HepG2 (cell line): ENCODE data around the gene GH2. TPM values are rescaled to one million over a fixed set of nuclear protein-coding genes. Genes with fewer than 3 reads are reported as not detected.
A peak's percentile ranks its signal among the peaks of the same experiment; 100 is the strongest.

Experiments used
- CAMTA2 ChIP-seq: sonication (generic); formaldehyde crosslinking; IDR thresholded peaks from 2 replicates; pipeline ENCODE4 v1.4.0; 2020; ENCODE audit warnings: mild to moderate bottlenecking, missing genetic modification reagents, borderline replicate concordance
- DR1 ChIP-seq: sonication (generic); formaldehyde crosslinking; IDR thresholded peaks from 2 replicates; pipeline ENCODE4 v1.8.0; 2021; ENCODE audit warnings: mild to moderate bottlenecking, missing genetic modification reagents, inconsistent platforms
- GTF2F1 ChIP-seq: fragments of 150-350 bp; IDR thresholded peaks from 2 replicates; pipeline ENCODE4 v1.6.1; 2014; ENCODE audit warnings: low read length
- GZF1 ChIP-seq: sonication (generic); formaldehyde crosslinking; IDR thresholded peaks from 2 replicates; pipeline ENCODE4 v1.5.1; 2020; ENCODE audit warnings: mild to moderate bottlenecking, missing genetic modification reagents
- HCFC1 ChIP-seq: fragments of 150-350 bp; IDR thresholded peaks from 2 replicates; pipeline ENCODE4 v1.6.1; 2014; ENCODE audit warnings: low read depth, low read length
- HNF4G ChIP-seq, 2 experiments: sonication (generic) in 1 of 2; formaldehyde crosslinking in 1 of 2; IDR thresholded peaks; 2 replicates each; pipeline versions ENCODE4 v1.4.0 to v1.6.1; 2011 to 2020; ENCODE audit warnings: borderline replicate concordance in 2 of 2, low read depth in 2 of 2, mild to moderate bottlenecking in 2 of 2, low read length in 1 of 2, missing genetic modification reagents in 1 of 2, moderate library complexity in 1 of 2
- ZBTB3 ChIP-seq: sonication (generic); formaldehyde crosslinking; IDR thresholded peaks from 2 replicates; pipeline ENCODE4 v1.4.0; 2020; ENCODE audit warnings: low read depth, mild to moderate bottlenecking, moderate library complexity, missing genetic modification reagents, borderline replicate concordance
- ZBTB8A ChIP-seq: sonication (generic); formaldehyde crosslinking; IDR thresholded peaks from 2 replicates; pipeline ENCODE4 v1.4.0; 2020; ENCODE audit warnings: mild to moderate bottlenecking, low read depth, missing genetic modification reagents, borderline replicate concordance
- ZFP36L2 ChIP-seq: sonication (generic); formaldehyde crosslinking; IDR thresholded peaks from 2 replicates; pipeline ENCODE4 v1.4.0; 2020; ENCODE audit warnings: missing genetic modification reagents
- ZMYM2 ChIP-seq: sonication (generic); formaldehyde crosslinking; IDR thresholded peaks from 2 replicates; pipeline ENCODE4 v1.8.0; 2022; ENCODE audit warnings: mild to moderate bottlenecking, missing genetic modification reagents
- ZMYM4 ChIP-seq: sonication (generic); formaldehyde crosslinking; IDR thresholded peaks from 2 replicates; pipeline ENCODE4 v1.8.1; 2023; ENCODE audit warnings: mild to moderate bottlenecking, missing genetic modification reagents
- ZNF3 ChIP-seq: IDR thresholded peaks from 2 replicates; pipeline ENCODE4 v1.7.0; 2017; ENCODE audit warnings: inconsistent platforms
- ZNF431 ChIP-seq: sonication (generic); formaldehyde crosslinking; IDR thresholded peaks from 2 replicates; pipeline ENCODE4 v1.9.0; 2022; ENCODE audit warnings: missing genetic modification reagents, low read depth, mild to moderate bottlenecking, borderline replicate concordance
- ZNF441 ChIP-seq: sonication (generic); formaldehyde crosslinking; IDR thresholded peaks from 2 replicates; pipeline ENCODE4 v1.7.0; 2021; ENCODE audit warnings: missing genetic modification reagents, borderline replicate concordance
- ZNF543 ChIP-seq: sonication (generic); formaldehyde crosslinking; IDR thresholded peaks from 2 replicates; pipeline ENCODE4 v1.4.0; 2020; ENCODE audit warnings: mild to moderate bottlenecking, missing genetic modification reagents
- ZNF605 ChIP-seq: sonication (generic); formaldehyde crosslinking; IDR thresholded peaks from 2 replicates; pipeline ENCODE4 v1.8.0; 2022; ENCODE audit warnings: mild to moderate bottlenecking, missing genetic modification reagents
- polyA plus RNA-seq, 8 experiments: library from polyadenylated mRNA; depleted of rRNA in 3 of 8; stranded (reverse) in 7 of 8; unstranded in 1 of 8; fragments of >200 nt; fragmentation: Illumina TruSeq in 4 of 8; extraction: Trizol in 4 of 8; gene quantifications; 2 replicates each; pipeline versions ENCODE4 v1.2.1 to v1.2.3, GENCODE V29; 2011 to 2016; ENCODE audit warnings: low read depth in 4 of 8, missing spikeins in 1 of 8, mixed read lengths in 1 of 8; ENCODE audit not compliant: insufficient read depth in 1 of 8
- total RNA-seq, 5 experiments: library from RNA; depleted of rRNA; stranded (reverse); fragments of >200 nt; fragmentation: Illumina TruSeq; extraction: Trizol; gene quantifications; 2 replicates each; pipeline ENCODE4 v1.2.3, GENCODE V29; 2016; ENCODE audit warnings: low read depth in 1 of 5
- TF ChIP-seq, protein P1 (sequence below): sonication (generic); formaldehyde crosslinking; IDR thresholded peaks from 2 replicates; pipeline ENCODE4 v1.5.0; 2020; ENCODE audit warnings: mild to moderate bottlenecking, missing genetic modification reagents, borderline replicate concordance
- TF ChIP-seq, protein P2 (sequence below): sonication (generic); formaldehyde crosslinking; IDR thresholded peaks from 2 replicates; pipeline ENCODE4 v1.5.0; 2020; ENCODE audit warnings: mild to moderate bottlenecking, missing genetic modification reagents
- TF ChIP-seq, protein P3 (sequence below): fragments of 450-650 bp; IDR thresholded peaks from 2 replicates; pipeline ENCODE4 v1.6.1; 2016
- TF ChIP-seq, protein P4 (sequence below): sonication (generic); formaldehyde crosslinking; IDR thresholded peaks from 2 replicates; pipeline ENCODE4 v1.4.0; 2020; ENCODE audit warnings: missing genetic modification reagents

The GH2 gene
- total and polyA plus RNA-seq, 2 of the 13 experiments (the other 11 are each of a cell fraction or from before 2014, with no cell fraction given), result not detected

DNA sequence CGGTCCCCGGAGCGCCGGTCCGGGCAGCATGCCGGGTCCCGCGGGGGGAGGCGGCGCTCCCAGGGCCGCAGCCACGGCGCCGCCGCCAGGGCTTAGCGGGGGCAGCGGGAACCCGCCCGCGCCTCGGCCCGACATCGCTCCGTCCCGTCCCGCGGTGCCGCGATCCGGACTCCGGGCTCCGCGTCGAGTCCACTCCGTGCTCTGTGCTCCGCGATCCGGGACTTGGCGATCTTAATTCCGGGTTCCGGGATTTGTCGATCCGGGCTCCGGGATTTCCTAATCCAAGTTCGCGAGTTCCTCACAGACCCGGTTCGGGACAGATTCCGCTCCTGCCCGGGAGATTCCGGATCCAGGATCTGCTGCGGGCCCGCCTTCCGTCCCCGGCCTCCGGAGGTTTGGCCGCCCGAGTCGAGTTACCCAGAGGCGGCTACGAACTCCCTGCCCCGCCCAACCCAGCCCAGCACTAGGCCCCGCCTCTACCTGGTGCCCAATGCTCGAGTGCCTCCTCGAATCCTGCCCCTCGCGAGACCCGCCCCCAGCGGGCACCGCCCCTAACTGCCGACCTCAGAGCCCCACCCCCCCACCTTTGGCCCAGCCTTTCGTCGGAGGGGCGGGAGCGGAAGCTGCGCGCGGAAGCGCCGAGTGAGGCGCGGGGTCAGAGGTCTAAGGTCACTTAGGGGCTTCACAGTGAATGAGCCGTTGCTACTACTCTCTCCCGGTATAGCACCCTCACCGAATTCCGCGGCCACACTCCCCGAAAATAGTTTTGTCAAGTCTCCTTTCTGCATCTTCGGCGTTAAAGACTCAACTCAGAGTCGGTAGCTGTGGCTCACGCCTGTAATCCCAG, 39.0 kb downstream of the GH2 start, which contains the start of gene SMARCD2 (continued):
- TF ChIP-seq GZF1 (CRISPR knock-in tag) (peak; percentile 76), HNF4G (IDR thresholded peaks at IDR 0.05; ENCODE audit: borderline replicate concordance, low read depth, low read length) (peak; percentile 89), HNF4G (CRISPR knock-in tag; IDR thresholded peaks at IDR 0.05; ENCODE audit: borderline replicate concordance, low read depth) (peak; percentile 74), ZFP36L2 (CRISPR knock-in tag) (peak; percentile 80; the same call in 1 of the 2 replicates), ZNF441 (CRISPR knock-in tag) (peak; percentile 77; the same call in 1 of the 2 replicates), ZBTB3 (peak; percentile 86), ZNF431 (CRISPR knock-in tag) (peak; percentile 98), DR1 (CRISPR knock-in tag) (peak; percentile 87), ZNF543 (CRISPR knock-in tag) (peak; percentile 83), ZMYM4 (peak; percentile 93), ZNF3 (CRISPR knock-in tag) (peak; percentile 65; the same call in 1 of the 2 replicates), ZMYM2 (CRISPR knock-in tag) (no peak), GTF2F1 (peak; percentile 84; the same call in 1 of the 2 replicates), ZNF605 (CRISPR knock-in tag) (peak; percentile 67), HCFC1 (peak; percentile 63), ZBTB8A (no peak), CAMTA2 (CRISPR knock-in tag) (peak; percentile 91)
- TF ChIP-seq, protein P1, sequence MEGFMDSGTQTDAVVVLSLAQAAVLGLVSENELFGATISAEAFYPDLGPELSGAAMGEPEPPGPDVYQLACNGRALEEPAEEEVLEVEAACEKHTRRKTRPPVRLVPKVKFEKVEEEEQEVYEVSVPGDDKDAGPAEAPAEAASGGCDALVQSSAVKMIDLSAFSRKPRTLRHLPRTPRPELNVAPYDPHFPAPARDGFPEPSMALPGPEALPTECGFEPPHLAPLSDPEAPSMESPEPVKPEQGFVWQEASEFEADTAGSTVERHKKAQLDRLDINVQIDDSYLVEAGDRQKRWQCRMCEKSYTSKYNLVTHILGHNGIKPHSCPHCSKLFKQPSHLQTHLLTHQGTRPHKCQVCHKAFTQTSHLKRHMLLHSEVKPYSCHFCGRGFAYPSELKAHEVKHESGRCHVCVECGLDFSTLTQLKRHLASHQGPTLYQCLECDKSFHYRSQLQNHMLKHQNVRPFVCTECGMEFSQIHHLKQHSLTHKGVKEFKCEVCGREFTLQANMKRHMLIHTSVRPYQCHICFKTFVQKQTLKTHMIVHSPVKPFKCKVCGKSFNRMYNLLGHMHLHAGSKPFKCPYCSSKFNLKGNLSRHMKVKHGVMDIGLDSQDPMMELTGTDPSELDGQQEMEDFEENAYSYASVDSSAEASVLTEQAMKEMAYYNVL (CRISPR knock-in tag), result peak; percentile 61
- TF ChIP-seq, protein P2, sequence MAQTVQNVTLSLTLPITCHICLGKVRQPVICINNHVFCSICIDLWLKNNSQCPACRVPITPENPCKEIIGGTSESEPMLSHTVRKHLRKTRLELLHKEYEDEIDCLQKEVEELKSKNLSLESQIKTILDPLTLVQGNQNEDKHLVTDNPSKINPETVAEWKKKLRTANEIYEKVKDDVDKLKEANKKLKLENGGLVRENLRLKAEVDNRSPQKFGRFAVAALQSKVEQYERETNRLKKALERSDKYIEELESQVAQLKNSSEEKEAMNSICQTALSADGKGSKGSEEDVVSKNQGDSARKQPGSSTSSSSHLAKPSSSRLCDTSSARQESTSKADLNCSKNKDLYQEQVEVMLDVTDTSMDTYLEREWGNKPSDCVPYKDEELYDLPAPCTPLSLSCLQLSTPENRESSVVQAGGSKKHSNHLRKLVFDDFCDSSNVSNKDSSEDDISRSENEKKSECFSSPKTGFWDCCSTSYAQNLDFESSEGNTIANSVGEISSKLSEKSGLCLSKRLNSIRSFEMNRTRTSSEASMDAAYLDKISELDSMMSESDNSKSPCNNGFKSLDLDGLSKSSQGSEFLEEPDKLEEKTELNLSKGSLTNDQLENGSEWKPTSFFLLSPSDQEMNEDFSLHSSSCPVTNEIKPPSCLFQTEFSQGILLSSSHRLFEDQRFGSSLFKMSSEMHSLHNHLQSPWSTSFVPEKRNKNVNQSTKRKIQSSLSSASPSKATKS (CRISPR knock-in tag), result 0 out of 2 replicates have a peak, but pooled peaks have one; percentile 53
- TF ChIP-seq, protein P3, sequence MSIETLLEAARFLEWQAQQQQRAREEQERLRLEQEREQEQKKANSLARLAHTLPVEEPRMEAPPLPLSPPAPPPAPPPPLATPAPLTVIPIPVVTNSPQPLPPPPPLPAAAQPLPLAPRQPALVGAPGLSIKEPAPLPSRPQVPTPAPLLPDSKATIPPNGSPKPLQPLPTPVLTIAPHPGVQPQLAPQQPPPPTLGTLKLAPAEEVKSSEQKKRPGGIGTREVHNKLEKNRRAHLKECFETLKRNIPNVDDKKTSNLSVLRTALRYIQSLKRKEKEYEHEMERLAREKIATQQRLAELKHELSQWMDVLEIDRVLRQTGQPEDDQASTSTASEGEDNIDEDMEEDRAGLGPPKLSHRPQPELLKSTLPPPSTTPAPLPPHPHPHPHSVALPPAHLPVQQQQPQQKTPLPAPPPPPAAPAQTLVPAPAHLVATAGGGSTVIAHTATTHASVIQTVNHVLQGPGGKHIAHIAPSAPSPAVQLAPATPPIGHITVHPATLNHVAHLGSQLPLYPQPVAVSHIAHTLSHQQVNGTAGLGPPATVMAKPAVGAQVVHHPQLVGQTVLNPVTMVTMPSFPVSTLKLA, result no peak
- TF ChIP-seq, protein P4, sequence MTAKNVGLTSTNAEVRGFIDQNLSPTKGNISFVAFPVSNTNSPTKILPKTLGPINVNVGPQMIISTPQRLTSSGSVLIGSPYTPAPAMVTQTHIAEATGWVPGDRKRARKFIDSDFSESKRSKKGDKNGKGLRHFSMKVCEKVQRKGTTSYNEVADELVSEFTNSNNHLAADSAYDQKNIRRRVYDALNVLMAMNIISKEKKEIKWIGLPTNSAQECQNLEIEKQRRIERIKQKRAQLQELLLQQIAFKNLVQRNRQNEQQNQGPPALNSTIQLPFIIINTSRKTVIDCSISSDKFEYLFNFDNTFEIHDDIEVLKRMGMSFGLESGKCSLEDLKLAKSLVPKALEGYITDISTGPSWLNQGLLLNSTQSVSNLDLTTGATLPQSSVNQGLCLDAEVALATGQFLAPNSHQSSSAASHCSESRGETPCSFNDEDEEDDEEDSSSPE, result peak; percentile 78
